T-cell (primary cell): Measurements from ENCODE around the gene TPRG1L. TPM values are rescaled to one million over a fixed set of nuclear protein-coding genes. Genes with fewer than 3 reads are reported as not detected.
"Not testable (repeated sequence)": the region's sequence is repeated elsewhere in the genome, so short reads cannot be mapped to it uniquely, and the experiment has no call there.

Experiments
- ATAC-seq, 4 experiments: fragments of 200-7000 bp in 3 of 4; fragments of 150-1000 bp in 1 of 4; cut with Tn5 transposase; replicated peaks in 1 of 4; 1 replicate in 3 of 4; 2 replicates in 1 of 4; pipeline ENCODE4 v1.10.0; 2021; ENCODE audit warnings: moderate library complexity in 3 of 4, mild to moderate bottlenecking in 2 of 4, moderate number of reproducible peaks in 1 of 4
- CTCF ChIA-PET, 2 donors: fragments of 300-600 bp; sonication (Branson Sonifier 250); formaldehyde crosslinking; loops; one replicate each; lab custom pipeline; 2022; ENCODE audit warnings: antibody characterized with exemption in 2 of 2; lab: Charles Lee
- POLR2A ChIA-PET, 2 donors: fragments of 300-600 bp; sonication (Branson Sonifier 250); formaldehyde crosslinking; loops; one replicate each; lab custom pipeline; 2022; ENCODE audit warnings: antibody characterized with exemption in 2 of 2; lab: Charles Lee
- DNase-seq, 35 experiments: peaks; one replicate each; pipeline versions ENCODE4 v3.0.0 to v3.0.0-alpha.2; 2013 to 2023
- H3K27ac ChIP-seq: one replicate; pipeline ENCODE4 v1.5.1; 2013; ENCODE audit warnings: low read length
- H3K27me3 ChIP-seq, 2 experiments: replicated peaks in 1 of 2; 1 replicate in 1 of 2; 2 replicates in 1 of 2; pipeline versions ENCODE4 v1.6.1 to v1.7.0; 2013; ENCODE audit warnings: low read length in 1 of 2, mixed read lengths in 1 of 2; ENCODE audit not compliant: control insufficient read depth in 2 of 2, insufficient read depth in 2 of 2; ENCODE audit errors: extremely low read depth in 1 of 2
- H3K36me3 ChIP-seq, 2 donors: 1 replicate in 1 of 2; 2 replicates in 1 of 2; pipeline versions ENCODE4 v1.6.1 to v1.7.0; 2013; ENCODE audit warnings: low read length in 1 of 2; ENCODE audit not compliant: control insufficient read depth in 2 of 2, insufficient read depth in 1 of 2; ENCODE audit errors: extremely low read depth in 1 of 2
- H3K4me1 ChIP-seq, 2 experiments: 1 replicate in 1 of 2; 2 replicates in 1 of 2; pipeline versions ENCODE4 v1.6.1 to v1.7.0; 2013; ENCODE audit warnings: low read length in 2 of 2, mixed read lengths in 1 of 2; ENCODE audit not compliant: insufficient read depth in 2 of 2, control insufficient read depth in 1 of 2; ENCODE audit errors: extremely low read depth in 1 of 2
- H3K4me3 ChIP-seq, 2 donors: 1 replicate in 1 of 2; 2 replicates in 1 of 2; pipeline versions ENCODE4 v1.5.1 to v1.7.0; 2013; ENCODE audit warnings: mild to moderate bottlenecking in 2 of 2, low read length in 1 of 2, moderate library complexity in 1 of 2; ENCODE audit not compliant: control insufficient read depth in 1 of 2; ENCODE audit errors: extremely low read depth in 1 of 2
- H3K9me3 ChIP-seq: 2 replicates; pipeline ENCODE4 v1.7.0; 2013
- H3K27ac Mint-ChIP-seq, 2 donors: one replicate each; pipeline ENCODE4 v1.8.0; 2020 to 2021; ENCODE audit warnings: mild to moderate bottlenecking in 2 of 2, mixed read lengths in 2 of 2
- H3K27me3 Mint-ChIP-seq, 2 donors: one replicate each; pipeline ENCODE4 v1.8.0; 2021 to 2022; ENCODE audit warnings: mixed read lengths in 2 of 2
- H3K36me3 Mint-ChIP-seq: one replicate; pipeline ENCODE4 v1.8.0; 2021; ENCODE audit warnings: mixed read lengths
- H3K4me1 Mint-ChIP-seq, 3 donors: one replicate each; pipeline ENCODE4 v1.8.0; 2020 to 2022; ENCODE audit warnings: mixed read lengths in 3 of 3, mild to moderate bottlenecking in 1 of 3
- H3K4me3 Mint-ChIP-seq, 3 donors: one replicate each; pipeline ENCODE4 v1.8.0; 2020 to 2022; ENCODE audit warnings: mild to moderate bottlenecking in 3 of 3, mixed read lengths in 3 of 3, moderate library complexity in 3 of 3
- H3K9me3 Mint-ChIP-seq, 3 donors: one replicate each; pipeline ENCODE4 v1.8.0; 2020 to 2022; ENCODE audit warnings: mixed read lengths in 3 of 3
- WGBS: methylation state at CpG from one replicate; pipeline ENCODE4 v1.1.5; 2013; ENCODE audit warnings: missing lambda C conversion rate; ENCODE audit not compliant: insufficient coverage; 5-methylcytosine and 5-hydroxymethylcytosine counted together
- total RNA-seq, 35 experiments: library from RNA in 6 of 35; stranded (reverse) in 6 of 35; fragments of 120-200 nt in 1 of 35; gene quantifications; one replicate each; pipeline versions ENCODE4 v1.2.1 to v1.2.4 and lab custom pipeline; 2013 to 2026

TPRG1L gene
- total RNA-seq, 5 donors from 2014 or later (not counting 1 experiment from before 2014, with no cell fraction given) = 36.7 to 48.5 (median 45.4) TPM

- no peak for DNase-seq
- POLR2A ChIA-PET = no interaction called here
These were observed 45.9 kb upstream of the TPRG1L start for GRCh38 chr1:3578906-3579305.

GRCh38 chr1:3579626-3580025 is 45.2 kb upstream of the TPRG1L start:
- POLR2A ChIA-PET = no interaction called here
- H3K4me3 Mint-ChIP-seq = no peak overlapping the region
- no peaks in the 10 kb centered on the region for H3K36me3 Mint-ChIP-seq
- no peaks in the 10 kb centered on the region for H3K4me1 Mint-ChIP-seq
- no peaks in the 10 kb centered on the region for H3K9me3 Mint-ChIP-seq
- 93% methylated on average over 14 of the region's 16 CpGs for WGBS
- CTCF ChIA-PET = no interaction called here
- Histone ChIP-seq H3K27me3 (peaks cover 0 to 17% of the 10 kb centered on the region in 2 experiments), H3K4me3 (no peak overlapping the region), H3K36me3 (no peaks in the 10 kb centered on the region), H3K27ac (no peak overlapping the region), H3K9me3 (no peaks in the 10 kb centered on the region), H3K4me1 (no peaks in the 10 kb centered on the region)
- DNase-seq (no peak), ATAC-seq (no peak)
- H3K27me3 Mint-ChIP-seq = no peaks in the 10 kb centered on the region
- H3K27ac Mint-ChIP-seq = no peak overlapping the region

More at GRCh38 chr1:3578906-3579305, 45.9 kb upstream of the TPRG1L start:
- Mint-ChIP-seq H3K9me3 (no peaks in the 10 kb centered on the region), H3K4me3 (no peak overlapping the region), H3K36me3 (no peaks in the 10 kb centered on the region), H3K4me1 (no peaks in the 10 kb centered on the region), H3K27ac (no peak overlapping the region), H3K27me3 (no peaks in the 10 kb centered on the region)
- 85% methylated on average over 17 of the region's 19 CpGs for WGBS
- Histone ChIP-seq H3K36me3 (no peaks in the 10 kb centered on the region), H3K4me1 (no peaks in the 10 kb centered on the region), H3K9me3 (no peaks in the 10 kb centered on the region), H3K27ac (no peak overlapping the region), H3K27me3 (peaks cover 0 to 17% of the 10 kb centered on the region in 2 experiments), H3K4me3 (no peak overlapping the region)
- ATAC-seq = no peak
- CTCF ChIA-PET = no interaction called here

GRCh38 chr1:3580231-3580630 is 44.6 kb upstream of the TPRG1L start:
- Mint-ChIP-seq H3K4me1 (no peaks in the 10 kb centered on the region), H3K27ac (no peak overlapping the region), H3K36me3 (no peaks in the 10 kb centered on the region), H3K27me3 (no peaks in the 10 kb centered on the region), H3K4me3 (no peak overlapping the region), H3K9me3 (no peaks in the 10 kb centered on the region)
- DNase-seq (no peak), ATAC-seq (no peak)
- Histone ChIP-seq H3K4me1 (no peaks in the 10 kb centered on the region), H3K36me3 (no peaks in the 10 kb centered on the region), H3K9me3 (no peaks in the 10 kb centered on the region), H3K4me3 (no peak overlapping the region), H3K27ac (no peak overlapping the region), H3K27me3 (peaks cover 0 to 17% of the 10 kb centered on the region in 2 experiments)
- CTCF ChIA-PET = no interaction called here
- WGBS = 90% methylated on average over 2 of the region's 9 CpGs
- POLR2A ChIA-PET = no interaction called here

- Mint-ChIP-seq H3K36me3 (no peaks in the 10 kb centered on the region), H3K27me3 (no peaks in the 10 kb centered on the region), H3K9me3 (no peaks in the 10 kb centered on the region), H3K4me3 (no peak overlapping the region), H3K27ac (no peak overlapping the region), H3K4me1 (no peaks in the 10 kb centered on the region)
- Histone ChIP-seq H3K4me3 (no peak overlapping the region), H3K27ac (no peak overlapping the region), H3K27me3 (peaks cover 0 to 17% of the 10 kb centered on the region in 2 experiments), H3K4me1 (no peaks in the 10 kb centered on the region), H3K9me3 (no peaks in the 10 kb centered on the region), H3K36me3 (no peaks in the 10 kb centered on the region)
- ATAC-seq = no peak
- no peak for DNase-seq
- ChIA-PET CTCF (no interaction called here), POLR2A (no interaction called here)
- WGBS = 84% methylated on average over 16 of the region's 16 CpGs
These were observed 43.3 kb upstream of the TPRG1L start for GRCh38 chr1:3581296-3582036.

GRCh38 chr1:3583751-3584150 is 41.1 kb upstream of the TPRG1L start:
- H3K9me3 Mint-ChIP-seq, H3K4me1 Mint-ChIP-seq, H3K36me3 Mint-ChIP-seq, DNase-seq, ATAC-seq, H3K9me3 ChIP-seq, H3K4me3 ChIP-seq, H3K27me3 Mint-ChIP-seq, H3K4me1 ChIP-seq, POLR2A ChIA-PET, H3K36me3 ChIP-seq, H3K27ac Mint-ChIP-seq, H3K4me3 Mint-ChIP-seq, H3K27ac ChIP-seq: not testable (repeated sequence)
- 90% methylated on average over 9 of the region's 21 CpGs for WGBS
- CTCF ChIA-PET = interaction anchor here in 1 of 2 donors (0.9 kb wide), 1 partner anchor 120 kb away, joined by 3 read pairs; no protein-coding TSS in a partner anchor
- H3K27me3 ChIP-seq = peaks cover 0 to 17% of the 10 kb centered on the region in 2 experiments

- POLR2A ChIA-PET = no interaction called here
- no peaks in the 10 kb centered on the region for H3K9me3 ChIP-seq
- H3K27ac ChIP-seq = no peak overlapping the region
- Mint-ChIP-seq H3K9me3 (no peaks in the 10 kb centered on the region), H3K27ac (no peak overlapping the region), H3K27me3 (no peaks in the 10 kb centered on the region), H3K36me3 (no peaks in the 10 kb centered on the region), H3K4me1 (no peaks in the 10 kb centered on the region), H3K4me3 (no peak overlapping the region)
- H3K27me3 ChIP-seq = peaks cover 0 to 11% of the 10 kb centered on the region in 2 experiments
- CTCF ChIA-PET = interaction anchor here in 1 of 2 donors (0.9 kb wide), 1 partner anchor 119 kb away, joined by 3 read pairs; no protein-coding TSS in a partner anchor
- WGBS = 50% methylated on average over 7 of the region's 7 CpGs
- DNase-seq (no peak), ATAC-seq (no peak)
- H3K4me1 ChIP-seq = no peaks in the 10 kb centered on the region
- no peak overlapping the region for H3K4me3 ChIP-seq
- H3K36me3 ChIP-seq = no peaks in the 10 kb centered on the region
These were observed 39.9 kb upstream of the TPRG1L start for GRCh38 chr1:3584915-3585314.
